Fibroblast of villous mesenchyme (primary cell): ENCODE results near the gene DDX31. TPM values are rescaled to one million over a fixed set of nuclear protein-coding genes. Genes with fewer than 3 reads are reported as not detected.

Experiments
- DNase-seq: peaks from one replicate; pipeline ENCODE4 v3.0.0-alpha.2; 2010; ENCODE audit warnings: low read depth
- H3K4me3 ChIP-seq: 2 replicates; pipeline ENCODE4 v1.5.1; 2011; ENCODE audit warnings: low read depth, mild to moderate bottlenecking, low read length
- CTCF ChIP-seq: IDR thresholded peaks from 2 replicates; pipeline ENCODE4 v1.5.1; 2012; ENCODE audit warnings: low read depth, mild to moderate bottlenecking, low read length; ENCODE audit not compliant: insufficient read depth
- total RNA-seq: library from RNA; depleted of rRNA; stranded (reverse); fragments of >200 nt; gene quantifications from 2 replicates; pipeline ENCODE4 v1.2.3, GENCODE V29; 2012

Gene DDX31
- total RNA-seq, 1 donor, result 19.4 TPM

GRCh38 chr9:132710333-132710732 lies 40.5 kb upstream of the DDX31 start:
- TF ChIP-seq CTCF, result no peak
- no peak for DNase-seq
- no peak overlapping the region for H3K4me3 ChIP-seq

- TF ChIP-seq CTCF, result no peak
- no peak for DNase-seq
- H3K4me3 ChIP-seq, result no peak overlapping the region
Observed at GRCh38 chr9:132708769-132709430, 39.1 kb upstream of the DDX31 start.

GRCh38 chr9:132708239-132708638 lies 38.5 kb upstream of the DDX31 start:
- TF ChIP-seq CTCF, result no peak
- no peak for DNase-seq
- no peak overlapping the region for H3K4me3 ChIP-seq

- peak; percentile 75 for DNase-seq
- TF ChIP-seq CTCF, result no peak
- H3K4me3 ChIP-seq, result no peak overlapping the region
Observed at GRCh38 chr9:132703336-132703735, 33.6 kb upstream of the DDX31 start.

- no peak overlapping the region for H3K4me3 ChIP-seq
- no peak for DNase-seq
- TF ChIP-seq CTCF, result no peak
Observed at GRCh38 chr9:132702254-132702653, 32.5 kb upstream of the DDX31 start.

- H3K4me3 ChIP-seq, result no peak overlapping the region
- TF ChIP-seq CTCF, result no peak
- DNase-seq, result peak; percentile 80
Observed at GRCh38 chr9:132699956-132700355, 30.2 kb upstream of the DDX31 start.

- peak; percentile 14 for DNase-seq
- TF ChIP-seq CTCF, result no peak
- no peak overlapping the region for H3K4me3 ChIP-seq
Observed at GRCh38 chr9:132698989-132699388, 29.2 kb upstream of the DDX31 start.
